ENCODE results near the gene E2F2.

E2F2 gene

GRCh38 chr1:23480187-23481025 lies 50.6 kb downstream of the E2F2 start:
- Histone ChIP-seq H3K9ac (no peak overlapping the region), H3K9me3 (ENCODE audit: control insufficient read depth, low read length) (no peaks in the 10 kb centered on the region), H3K4me3 (ENCODE audit: low read depth, low read length) (no peak overlapping the region), H3K27ac (no peak overlapping the region), H3K79me2 (peaks cover 2% of the 10 kb centered on the region), H3K36me3 (ENCODE audit: control insufficient read depth, insufficient read depth, low read length) (no peaks in the 10 kb centered on the region), H3K27me3 (ENCODE audit: control insufficient read depth, insufficient read depth, low read length) (no peaks in the 10 kb centered on the region), H3K4me1 (no peaks in the 10 kb centered on the region), H2AFZ (no peak overlapping the region), H3K4me2 (ENCODE audit: low read length) (no peak overlapping the region)
- TF ChIP-seq CTCF (IDR thresholded peaks at IDR 0.05): no peak

GRCh38 chr1:23479666-23479941 lies 51.4 kb downstream of the E2F2 start:
- Histone ChIP-seq H3K27me3 (ENCODE audit: control insufficient read depth, insufficient read depth, low read length) (no peaks in the 10 kb centered on the region), H3K4me3 (ENCODE audit: low read depth, low read length) (no peak overlapping the region), H3K4me2 (ENCODE audit: low read length) (peak overlapping the region; percentile 50), H3K9me3 (ENCODE audit: control insufficient read depth, low read length) (no peaks in the 10 kb centered on the region), H3K79me2 (peaks cover 4% of the 10 kb centered on the region), H3K36me3 (ENCODE audit: control insufficient read depth, insufficient read depth, low read length) (no peaks in the 10 kb centered on the region), H3K4me1 (peaks cover 3% of the 10 kb centered on the region), H3K27ac (peak overlapping the region; percentile 51), H3K9ac (no peak overlapping the region), H2AFZ (no peak overlapping the region)
- TF ChIP-seq CTCF (IDR thresholded peaks at IDR 0.05): no peak

- Histone ChIP-seq H3K36me3 (ENCODE audit: control insufficient read depth, insufficient read depth, low read length) (no peaks in the 10 kb centered on the region), H3K79me2 (peaks cover 4% of the 10 kb centered on the region), H3K4me3 (ENCODE audit: low read depth, low read length) (peak overlapping the region; percentile 30), H3K4me1 (peaks cover 3% of the 10 kb centered on the region), H3K9me3 (ENCODE audit: control insufficient read depth, low read length) (no peaks in the 10 kb centered on the region), H2AFZ (peak overlapping the region; percentile 64), H3K27me3 (ENCODE audit: control insufficient read depth, insufficient read depth, low read length) (no peaks in the 10 kb centered on the region), H3K4me2 (ENCODE audit: low read length) (peak overlapping the region; percentile 50), H3K9ac (no peak overlapping the region), H3K27ac (peak overlapping the region; percentile 51)
- TF ChIP-seq CTCF (IDR thresholded peaks at IDR 0.05): no peak
Observed at GRCh38 chr1:23478896-23479665, 52.0 kb downstream of the E2F2 start.

GRCh38 chr1:23477359-23478144 lies 53.5 kb downstream of the E2F2 start:
- no peak overlapping the region for H3K4me3 ChIP-seq (ENCODE audit: low read depth, low read length)
- H2AFZ ChIP-seq: no peak overlapping the region
- peaks cover 3% of the 10 kb centered on the region for H3K4me1 ChIP-seq
- H3K79me2 ChIP-seq: peaks cover 4% of the 10 kb centered on the region
- no peaks in the 10 kb centered on the region for H3K27me3 ChIP-seq (ENCODE audit: control insufficient read depth, insufficient read depth, low read length)
- no peak overlapping the region for H3K4me2 ChIP-seq (ENCODE audit: low read length)
- no peaks in the 10 kb centered on the region for H3K36me3 ChIP-seq (ENCODE audit: control insufficient read depth, insufficient read depth, low read length)
- TF ChIP-seq CTCF (IDR thresholded peaks at IDR 0.05): no peak
- no peaks in the 10 kb centered on the region for H3K9me3 ChIP-seq (ENCODE audit: control insufficient read depth, low read length)
- H3K27ac ChIP-seq: no peak overlapping the region
- H3K9ac ChIP-seq: no peak overlapping the region
